Measurements from ENCODE around the gene IGSF9.
A peak's percentile ranks its signal among the peaks of the same experiment; 100 is the strongest.

IGSF9 gene

DNA sequence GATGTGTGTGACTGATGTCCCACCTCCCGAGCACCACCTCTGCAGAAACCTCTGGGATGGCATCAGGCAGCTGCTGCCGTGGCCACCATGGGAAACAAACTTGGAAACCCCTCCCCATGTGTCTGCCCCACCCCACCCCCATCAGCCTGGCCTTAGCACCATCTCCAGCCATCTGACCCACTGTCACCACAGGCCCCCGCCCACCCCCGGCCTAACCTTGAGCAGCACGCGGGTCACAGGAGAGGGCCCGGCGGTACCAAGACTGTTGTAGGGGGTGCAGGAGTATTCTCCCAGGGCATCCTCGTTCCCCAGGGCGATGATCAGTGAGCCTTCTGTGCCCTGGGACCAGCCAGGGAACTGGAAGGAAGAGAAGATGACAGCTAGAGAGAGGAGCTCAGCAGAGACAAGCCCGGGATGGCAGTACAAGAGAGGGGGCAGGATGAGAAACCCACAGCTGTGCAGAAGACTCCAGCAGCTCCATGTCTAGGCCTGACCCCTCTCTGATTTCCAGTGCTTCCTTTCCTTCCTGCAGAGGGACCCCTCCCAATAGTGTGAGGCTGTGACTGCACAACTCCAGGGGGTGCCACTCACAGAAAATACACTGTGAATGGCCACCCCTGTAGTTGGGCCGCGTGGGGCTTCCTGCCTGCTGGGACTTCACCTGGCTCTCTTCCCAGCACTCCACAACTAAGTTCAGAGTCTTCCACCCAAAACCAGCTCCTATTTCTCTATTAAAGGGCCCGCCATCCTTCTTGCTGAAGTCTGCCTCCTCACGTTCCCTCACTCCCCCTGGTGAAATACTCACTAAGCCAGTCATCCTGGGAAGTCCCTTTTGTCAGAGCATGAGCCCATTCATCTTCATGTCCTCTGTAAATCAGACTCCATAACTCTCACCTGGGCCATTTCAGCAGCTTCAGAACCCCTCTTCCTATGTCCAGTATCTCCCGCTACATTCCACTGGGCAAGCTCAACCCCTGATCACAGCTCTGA, 12.8 kb downstream of the IGSF9 start:
- no peak for DNase-seq (ENCODE audit: low spot score)

DNA sequence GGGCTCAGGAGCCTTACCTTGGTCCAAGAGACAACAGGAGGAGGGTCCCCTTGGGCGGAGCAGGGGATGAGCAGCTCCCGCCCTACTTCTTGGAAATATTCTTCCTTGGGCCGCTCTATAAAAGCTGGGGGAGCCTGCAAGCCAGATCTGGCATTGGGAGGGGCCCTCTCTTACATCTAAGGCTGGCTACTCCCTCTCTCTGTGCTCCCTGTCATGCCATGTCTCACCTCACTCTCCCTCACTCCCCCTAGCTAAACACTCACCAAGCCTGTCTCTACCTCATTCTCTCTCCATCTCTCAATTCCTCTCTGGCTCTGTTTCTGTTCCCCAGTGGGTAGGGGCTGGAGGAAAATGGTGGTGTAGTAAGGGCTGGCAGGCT, 13.6 kb downstream of the IGSF9 start:
- DNase-seq (ENCODE audit: low spot score): no peak

DNA sequence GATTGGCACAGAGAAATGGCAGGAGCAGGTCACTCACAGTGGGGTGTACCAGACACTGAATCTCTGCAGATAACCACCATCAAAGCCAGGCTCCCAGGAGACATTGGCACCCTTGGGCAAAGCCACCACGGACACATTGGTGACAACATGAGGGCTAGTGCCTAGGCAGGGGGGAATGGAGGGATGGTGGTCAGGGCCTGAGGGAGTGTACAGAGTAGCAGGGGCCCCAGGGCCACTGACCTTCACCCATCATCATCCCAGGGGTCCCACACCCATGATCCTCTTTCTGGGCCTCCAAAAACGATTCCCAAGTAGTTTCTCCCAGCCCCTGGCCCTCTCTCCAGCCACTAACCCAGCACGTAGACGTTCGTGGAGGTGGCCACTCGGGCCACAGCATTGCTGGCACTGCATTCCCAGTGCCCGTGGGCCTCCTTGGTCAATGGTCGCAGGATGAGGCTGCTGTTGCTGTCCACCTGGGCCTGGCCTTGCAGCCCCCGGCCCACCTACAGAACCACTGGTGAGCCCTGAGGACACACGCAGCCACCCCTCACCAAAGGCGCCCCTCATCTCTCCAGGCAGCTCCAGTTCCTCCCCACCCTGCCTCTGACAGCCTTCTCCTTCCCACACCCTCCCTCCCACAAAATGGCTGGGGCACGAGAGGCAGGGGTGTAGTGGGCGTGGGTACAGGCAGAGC, 14.2 kb downstream of the IGSF9 start:
- DNase-seq (ENCODE audit: low spot score): no peak

DNA sequence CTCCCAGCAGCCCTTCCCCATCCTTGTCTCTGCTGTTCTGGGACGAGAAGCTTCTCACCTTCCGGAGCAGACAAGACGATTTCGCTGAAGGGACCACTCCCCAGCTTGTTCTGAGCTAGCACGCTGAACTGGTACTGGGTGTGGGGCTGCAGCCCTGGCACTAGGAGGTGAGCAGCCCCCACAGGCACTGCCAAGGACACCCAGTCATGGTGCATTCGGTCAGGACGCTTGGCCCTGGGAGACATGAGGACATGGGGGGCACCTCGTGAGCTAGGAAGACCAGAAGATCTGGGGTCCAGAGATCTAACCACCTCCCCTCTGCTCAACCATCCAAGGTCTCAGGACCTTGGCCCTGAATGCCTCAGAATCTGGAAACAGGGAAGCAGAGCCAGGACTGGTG, 14.8 kb downstream of the IGSF9 start:
- DNase-seq (ENCODE audit: low spot score): no peak

DNA sequence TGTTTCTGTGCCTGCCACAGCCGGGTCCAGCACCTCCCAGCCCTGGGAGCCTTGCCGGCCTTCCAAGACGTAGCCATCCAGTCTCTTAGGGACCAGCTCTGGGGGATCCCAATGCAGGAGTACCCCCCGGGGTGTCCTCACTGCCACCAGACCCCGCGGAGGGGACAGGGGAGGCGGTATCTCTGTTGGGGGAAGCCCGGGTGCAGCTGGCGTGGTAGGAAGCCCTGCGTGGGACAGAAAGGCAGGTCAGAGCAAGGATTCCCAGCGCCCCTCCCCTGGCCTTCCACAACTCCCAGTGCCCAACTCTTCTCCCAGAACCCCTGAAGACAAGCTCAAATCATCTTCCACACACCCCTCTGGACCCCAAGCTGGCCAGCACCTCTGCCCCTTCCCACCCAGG, 15.2 kb downstream of the IGSF9 start:
- no peak for DNase-seq (ENCODE audit: low spot score)

DNA sequence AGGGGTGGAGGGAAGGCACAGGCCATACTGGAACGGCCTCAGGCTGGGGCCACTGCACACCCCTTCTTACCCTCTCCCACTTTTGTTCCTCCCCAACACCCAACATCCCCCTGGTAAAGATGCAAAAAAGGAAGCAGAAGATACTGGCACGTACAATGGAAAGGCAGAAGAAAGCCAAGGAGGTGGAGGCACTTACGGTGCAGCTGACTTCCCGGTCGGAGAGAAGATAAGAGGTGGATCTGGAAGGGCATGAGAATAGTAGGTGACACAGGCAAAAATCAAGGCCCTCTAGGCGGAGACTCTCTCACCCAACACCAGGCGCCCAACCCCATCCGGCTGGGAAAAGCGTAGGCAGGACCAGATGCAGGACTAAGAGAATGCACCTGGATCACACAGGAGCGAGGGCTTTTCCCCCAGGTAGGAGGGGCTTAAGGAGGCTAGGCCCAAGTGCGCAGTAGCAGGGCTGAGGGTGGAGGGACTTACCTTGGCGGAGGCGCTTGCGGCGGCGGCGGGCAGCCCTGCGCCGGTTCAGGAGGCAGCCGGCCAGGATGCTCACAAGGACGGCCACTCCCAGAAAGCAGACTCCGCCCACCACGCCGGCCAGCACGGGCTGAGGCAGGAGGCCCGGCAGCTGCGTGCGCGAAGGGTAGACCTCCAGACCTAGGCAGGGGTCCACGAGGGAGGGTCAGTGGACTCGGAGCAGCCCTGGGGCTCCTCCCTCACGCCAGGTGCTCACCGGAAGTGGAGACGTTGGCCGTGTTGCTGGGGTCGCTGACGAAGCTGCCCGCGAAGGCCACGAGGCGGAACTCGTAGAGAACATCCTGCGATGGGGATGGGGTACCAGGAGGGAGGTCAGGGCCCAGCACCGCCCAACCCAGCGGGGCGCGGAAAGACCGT, 16.0 kb downstream of the IGSF9 start:
- no peak for DNase-seq (ENCODE audit: low spot score)

DNA sequence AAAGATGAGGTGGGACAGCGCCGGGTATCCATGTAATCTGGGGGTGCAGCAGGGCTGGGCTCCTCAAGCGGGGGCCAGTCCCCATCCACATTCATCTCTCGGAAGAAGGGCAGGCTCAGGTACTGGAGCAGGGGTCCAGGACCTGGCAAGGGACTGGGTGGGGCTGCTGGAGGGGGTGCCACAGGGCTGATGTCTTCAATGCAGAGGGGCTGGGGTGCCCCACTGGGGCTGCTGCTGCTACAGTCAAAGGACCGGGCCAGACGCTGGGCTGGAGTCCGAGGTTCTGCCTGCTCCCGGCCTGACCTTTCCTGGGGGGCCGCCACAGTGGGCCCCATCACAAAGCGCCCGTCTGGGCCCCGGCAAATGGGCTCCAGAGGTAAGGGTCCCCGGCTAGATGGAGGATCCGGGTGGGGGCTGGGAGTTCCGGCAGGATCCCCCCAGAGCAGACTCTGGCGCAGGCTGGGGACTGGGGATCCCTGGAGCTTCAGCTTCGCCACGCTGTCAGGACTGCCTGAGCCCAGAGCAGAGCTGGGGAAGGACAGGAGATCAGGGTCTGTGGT, 16.8 kb downstream of the IGSF9 start:
- DNase-seq (ENCODE audit: low spot score): no peak

DNA sequence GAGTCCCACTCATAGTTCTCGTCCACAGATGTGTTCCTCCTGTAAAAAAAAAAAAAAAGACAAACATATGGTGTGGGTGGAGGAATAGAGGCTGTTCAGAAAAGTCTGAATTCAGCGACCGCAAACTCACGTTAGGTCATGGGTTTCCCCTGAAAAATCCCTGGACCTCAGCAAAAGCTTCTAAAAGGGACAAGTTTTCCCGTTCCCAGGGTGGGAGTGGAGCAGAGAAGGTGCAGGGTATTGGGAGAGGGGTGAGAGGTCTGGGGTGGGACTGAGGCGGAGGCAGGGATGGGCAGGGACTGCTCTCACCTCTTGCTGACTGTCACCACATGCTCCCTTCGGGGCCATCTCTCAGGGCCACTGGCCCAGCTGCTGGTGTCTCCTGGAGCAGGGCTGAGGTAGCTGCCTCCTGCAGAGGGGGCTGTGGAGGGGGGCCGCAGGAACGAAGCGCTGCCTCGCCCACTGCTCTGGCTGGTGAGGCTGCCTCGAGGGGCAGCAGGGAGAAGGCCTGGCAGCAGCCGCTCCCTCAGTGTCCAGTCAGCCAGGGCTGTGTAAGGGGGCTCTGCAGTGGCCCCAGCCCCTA, 17.5 kb downstream of the IGSF9 start:
- no peak for DNase-seq (ENCODE audit: low spot score)

DNA sequence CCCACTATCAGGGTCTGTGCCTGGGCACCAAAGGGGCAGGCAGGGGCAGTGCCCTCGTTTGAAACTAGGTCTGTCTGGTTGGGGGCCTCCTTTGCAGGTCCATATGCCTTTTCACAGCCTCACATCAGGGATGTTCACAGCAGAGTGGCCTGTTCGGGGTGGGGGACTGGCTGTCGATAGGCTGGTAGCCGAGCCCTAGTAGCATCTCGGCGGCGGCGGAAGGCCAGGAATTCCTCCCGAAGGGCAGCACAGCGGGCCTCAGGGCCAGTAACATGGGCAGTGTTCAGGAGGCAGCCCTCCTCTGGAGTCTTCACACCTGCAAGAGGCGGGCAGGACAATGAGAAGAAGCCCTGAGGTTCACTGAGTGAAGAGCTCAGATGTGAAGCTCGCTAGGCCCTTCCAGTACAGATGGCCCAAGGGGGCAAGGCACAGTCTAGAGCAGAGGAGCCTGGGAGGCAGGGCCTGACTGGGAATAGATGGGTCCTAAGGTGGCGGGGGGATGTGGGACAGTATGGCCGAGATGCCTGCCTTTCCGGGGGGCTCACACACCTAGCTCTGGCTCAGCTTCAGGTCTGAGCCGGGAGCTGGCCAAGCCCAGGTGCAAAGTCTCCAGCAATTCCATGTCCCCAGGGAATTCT, 18.1 kb downstream of the IGSF9 start:
- DNase-seq (ENCODE audit: low spot score): no peak

DNA sequence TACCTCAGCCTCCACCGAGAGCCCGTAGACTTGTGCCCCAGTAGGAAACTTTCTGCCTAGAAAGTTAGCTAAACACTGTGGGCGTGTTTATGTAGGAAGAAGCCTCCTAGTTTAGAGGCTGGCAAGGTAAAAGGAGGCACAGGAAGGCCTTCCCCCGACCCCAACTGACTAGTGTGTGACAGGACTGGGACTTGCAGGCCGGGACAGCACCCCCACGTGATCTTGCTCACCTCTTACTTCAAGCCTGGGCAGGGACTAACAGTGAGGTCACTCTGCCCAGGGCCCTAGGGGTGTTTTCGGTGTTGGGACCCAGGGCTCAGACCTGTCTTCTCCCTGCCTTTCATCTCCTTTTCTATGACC, 19.7 kb downstream of the IGSF9 start:
- no peak for DNase-seq (ENCODE audit: low spot score)

DNA sequence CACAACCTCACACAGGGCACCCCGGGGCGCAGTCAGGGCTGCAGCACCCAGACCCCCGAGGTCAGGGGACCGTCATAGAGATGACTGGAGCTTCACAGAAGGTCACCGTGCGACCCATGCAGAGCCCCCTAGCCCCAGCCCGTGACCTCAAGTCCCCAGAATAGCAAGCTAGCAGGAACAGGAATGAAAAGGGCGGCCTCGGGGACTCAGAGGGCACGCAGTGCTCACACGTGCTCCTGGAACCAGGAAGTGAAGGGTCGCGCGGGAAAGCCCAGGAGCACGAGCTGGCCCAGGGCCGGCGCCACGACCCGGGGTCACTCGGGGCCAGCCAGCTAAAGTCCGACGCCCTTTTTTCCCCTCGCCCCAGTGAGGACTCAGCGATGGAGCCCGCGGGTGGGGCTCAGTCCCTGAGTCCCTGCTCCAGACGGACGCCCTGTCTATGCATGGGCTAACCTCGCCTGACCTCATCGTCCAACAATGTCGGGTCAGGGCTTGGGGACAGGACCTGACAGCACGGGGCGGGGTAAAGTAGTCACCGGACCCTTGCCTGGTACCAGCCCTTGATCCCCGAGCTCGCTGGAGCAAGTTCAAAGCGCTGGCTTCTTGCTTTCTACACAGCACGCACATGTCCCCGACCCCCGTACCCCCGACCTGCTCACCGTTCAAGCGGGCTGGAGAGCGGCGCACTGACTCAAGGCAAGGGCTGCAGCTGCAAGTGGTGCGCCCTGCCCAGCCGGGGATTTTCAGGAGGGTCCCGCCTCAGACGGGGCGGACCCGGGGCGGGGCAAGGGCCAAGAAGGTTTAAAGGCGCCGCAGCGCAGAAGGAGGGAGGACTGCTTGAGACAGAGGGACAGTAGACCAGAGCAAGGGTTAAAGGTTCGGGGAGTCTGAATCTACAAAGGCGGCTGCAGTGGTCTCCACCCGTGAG, 20.4 kb downstream of the IGSF9 start, which contains the start of gene TAGLN2:
Gene TAGLN2, minus strand, starts transcription at position 717 of the 928 bp plus-strand sequence. CDS start 4,998 bp downstream, outside the sequence.
- DNase-seq (ENCODE audit: low spot score): peak; percentile 94

DNA sequence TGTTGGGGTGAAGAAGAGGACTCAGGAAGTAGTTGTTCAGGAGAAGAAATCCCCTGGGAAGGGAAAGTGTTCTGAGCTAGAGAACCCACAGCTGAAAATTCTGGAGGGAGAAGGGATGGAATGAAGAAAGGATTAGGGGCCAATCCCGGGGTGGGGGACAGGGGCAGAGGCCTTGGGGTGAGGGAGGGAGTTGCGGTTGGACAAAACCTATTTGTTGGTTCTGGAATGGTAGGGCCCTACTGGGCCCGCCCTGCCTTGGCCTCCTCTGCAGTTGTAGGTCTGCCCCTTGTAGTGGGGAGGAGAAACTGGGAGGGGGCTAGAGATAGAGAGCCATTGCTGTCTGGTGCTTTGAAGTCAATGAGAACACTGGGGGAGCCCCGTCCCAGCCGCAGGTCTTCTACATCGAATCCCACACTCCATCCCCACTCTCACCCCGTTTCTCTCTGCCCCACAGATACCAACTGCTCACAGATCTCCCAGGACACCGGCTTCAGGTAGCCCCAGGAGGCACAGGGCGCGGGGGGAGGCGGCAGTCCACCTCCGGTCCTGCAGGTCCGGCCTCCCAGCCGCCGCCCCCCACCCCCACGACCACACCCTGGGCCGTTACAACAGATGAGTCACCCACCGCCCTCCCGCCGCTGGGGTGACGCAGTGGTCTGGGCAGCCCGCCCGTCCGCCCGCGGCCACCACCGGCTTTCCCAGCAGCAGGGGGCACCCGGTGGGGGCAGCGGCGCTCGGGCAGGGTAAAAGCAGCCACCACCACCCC, 21.2 kb downstream of the IGSF9 start:
- DNase-seq (ENCODE audit: low spot score): peak; percentile 88

DNA sequence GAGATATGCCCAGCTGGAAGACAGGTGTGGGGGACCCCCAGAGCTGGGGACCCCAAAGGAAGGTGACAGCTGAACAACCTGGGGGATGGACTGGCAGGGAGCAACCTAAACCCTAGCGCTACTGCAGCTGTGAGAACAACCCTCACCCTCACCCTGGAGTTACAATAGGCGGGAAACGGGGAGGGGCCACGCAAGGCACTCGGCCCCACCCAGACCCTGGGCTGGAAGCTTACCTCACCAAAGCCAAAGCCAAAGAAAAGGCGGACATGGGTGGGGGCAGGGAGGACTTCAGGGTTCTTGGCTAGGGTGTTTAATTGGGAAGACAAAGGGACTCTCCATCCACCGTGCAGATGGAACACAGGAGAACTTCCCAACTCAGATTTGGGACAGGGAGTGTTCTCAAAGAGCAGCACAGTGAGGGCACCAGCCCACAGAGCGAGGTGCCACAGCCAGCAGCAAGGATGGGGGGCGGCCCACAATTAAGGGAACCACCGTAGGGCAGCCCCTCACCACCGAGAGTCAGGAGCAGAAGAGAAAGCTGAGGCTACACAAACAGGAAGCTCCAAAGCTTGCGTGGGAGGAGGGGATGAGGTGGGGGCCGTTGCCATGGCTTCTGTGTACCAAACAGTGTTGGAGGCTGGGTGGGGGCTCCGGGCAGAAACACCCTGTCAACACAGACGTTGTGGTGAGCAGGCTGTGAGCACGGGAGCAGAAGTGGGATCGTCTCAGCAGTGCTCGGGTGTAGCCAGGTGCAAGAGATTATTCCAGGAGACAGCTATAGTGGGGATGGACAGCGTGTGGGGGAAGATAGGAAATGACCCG, 22.0 kb downstream of the IGSF9 start:
- peak; percentile 87 for DNase-seq (ENCODE audit: low spot score)

GRCh38 chr1:159922511-159923202, 22.8 kb downstream of the IGSF9 start:
- no peak for DNase-seq (ENCODE audit: low spot score)

DNA sequence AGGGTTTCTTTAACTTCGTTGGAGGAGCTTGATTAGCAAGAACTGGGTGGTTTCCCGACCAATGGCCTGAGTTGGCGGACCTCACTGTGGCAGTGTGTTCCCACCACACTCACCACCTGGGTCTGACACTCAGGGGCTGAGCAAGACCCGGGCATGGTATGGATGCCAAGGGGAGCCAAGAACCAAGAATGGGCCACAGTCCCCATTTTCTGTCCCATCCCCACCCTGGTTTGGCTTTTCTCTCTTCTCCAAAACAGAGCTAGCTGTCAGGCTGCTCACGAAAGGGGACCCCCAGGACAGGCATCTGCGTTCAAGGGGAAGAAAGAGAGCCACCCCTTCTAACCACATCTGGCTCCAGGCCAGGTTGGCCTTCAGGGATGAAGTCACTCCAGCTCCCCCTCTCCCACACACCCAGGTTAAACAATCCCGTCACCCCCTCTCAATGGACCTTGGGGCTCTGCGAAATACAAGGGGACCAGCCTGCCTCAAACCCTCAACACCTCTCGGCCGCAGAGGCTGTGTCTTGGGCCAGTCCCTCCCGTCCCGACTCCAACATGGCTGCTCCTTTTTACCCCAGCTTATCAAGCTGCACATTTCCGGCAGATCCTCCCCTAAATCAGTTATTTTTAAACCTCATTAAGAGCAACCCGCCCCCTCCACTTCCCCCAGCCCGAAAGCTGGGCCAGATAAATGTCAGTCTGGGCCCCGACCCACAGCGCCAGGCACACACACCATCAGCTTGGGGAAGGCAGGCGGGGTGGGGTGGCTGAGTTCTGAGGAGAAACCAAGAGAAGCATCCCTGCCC, 23.5 kb downstream of the IGSF9 start:
- DNase-seq (ENCODE audit: low spot score): no peak

- DNase-seq (ENCODE audit: low spot score): no peak
These were observed 24.2 kb downstream of the IGSF9 start for GRCh38 chr1:159921251-159921650.

DNA sequence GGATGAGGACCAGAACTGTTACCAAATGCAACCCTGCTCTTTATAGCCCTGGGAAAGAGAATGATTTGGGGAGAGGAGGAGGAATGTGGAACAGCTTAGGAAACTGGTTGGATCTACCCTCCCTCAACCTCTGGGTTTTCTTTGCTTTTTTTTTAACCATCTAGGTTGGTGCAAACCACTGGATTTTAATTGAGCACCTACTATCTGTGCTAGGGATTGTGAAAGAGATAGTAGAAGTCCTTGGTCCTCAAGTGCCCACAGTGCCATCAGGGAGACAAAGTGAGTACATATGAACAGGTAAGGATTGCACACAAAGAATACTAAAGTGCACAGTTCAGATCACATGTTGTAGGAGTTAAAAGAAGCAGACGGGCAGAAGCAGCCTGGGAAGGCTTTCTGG, 24.8 kb downstream of the IGSF9 start:
- no peak for DNase-seq (ENCODE audit: low spot score)
